HepG2 (cell line): ENCODE results near the gene PDP2. TPM values are rescaled to one million over a fixed set of nuclear protein-coding genes. Genes with fewer than 3 reads are reported as not detected.
A peak's percentile ranks its signal among the peaks of the same experiment; 100 is the strongest.

Source experiments
- ATF7 ChIP-seq, 2 experiments: fragments of 450-650 bp in 1 of 2; sonication (generic) in 1 of 2; formaldehyde crosslinking in 1 of 2; IDR thresholded peaks; 2 replicates each; pipeline versions ENCODE4 v1.4.0 to v1.6.1; 2016 to 2020; ENCODE audit warnings: antibody characterized with exemption in 1 of 2, mild to moderate bottlenecking in 1 of 2, missing genetic modification reagents in 1 of 2
- FOXK1 ChIP-seq: sonication (generic); formaldehyde crosslinking; IDR thresholded peaks from 2 replicates; pipeline ENCODE4 v1.4.0; 2020; ENCODE audit warnings: low read depth, missing genetic modification reagents, borderline replicate concordance
- FOXP4 ChIP-seq: sonication (generic); formaldehyde crosslinking; IDR thresholded peaks from 2 replicates; pipeline ENCODE4 v1.4.0; 2020; ENCODE audit warnings: missing genetic modification reagents
- HES4 ChIP-seq: sonication (generic); formaldehyde crosslinking; IDR thresholded peaks from 2 replicates; pipeline ENCODE4 v1.9.0; 2021; ENCODE audit warnings: mild to moderate bottlenecking, missing genetic modification reagents, borderline replicate concordance
- HOXA9 ChIP-seq: sonication (generic); formaldehyde crosslinking; IDR thresholded peaks from 2 replicates; pipeline ENCODE4 v1.8.1; 2022; ENCODE audit warnings: missing genetic modification reagents, mild to moderate bottlenecking, moderate library complexity, borderline replicate concordance
- MYC ChIP-seq: sonication (generic); formaldehyde crosslinking; IDR thresholded peaks from 2 replicates; pipeline ENCODE4 v1.9.0; 2021; ENCODE audit warnings: missing genetic modification reagents, borderline replicate concordance
- NAIF1 ChIP-seq: sonication (generic); formaldehyde crosslinking; IDR thresholded peaks from 2 replicates; pipeline ENCODE4 v1.5.0; 2020; ENCODE audit warnings: mild to moderate bottlenecking, missing genetic modification reagents, borderline replicate concordance
- NFKBIZ ChIP-seq: IDR thresholded peaks from 2 replicates; pipeline ENCODE4 v1.6.1; 2018; ENCODE audit warnings: missing genetic modification reagents, missing compliant biosample characterization
- PHB2 ChIP-seq: fragments of 450-650 bp; IDR thresholded peaks from 2 replicates; pipeline ENCODE4 v1.6.1; 2018; ENCODE audit not compliant: partially characterized antibody
- PHF21A ChIP-seq: sonication (generic); formaldehyde crosslinking; IDR thresholded peaks from 2 replicates; pipeline ENCODE4 v1.5.0; 2020; ENCODE audit warnings: mild to moderate bottlenecking, missing genetic modification reagents
- RARA ChIP-seq: IDR thresholded peaks from 2 replicates; pipeline ENCODE4 v1.6.1; 2016; ENCODE audit warnings: missing genetic modification reagents, missing compliant biosample characterization
- THAP11 ChIP-seq: IDR thresholded peaks from 2 replicates; pipeline ENCODE4 v1.6.1; 2016; ENCODE audit warnings: missing biosample characterization, missing genetic modification reagents
- TRAFD1 ChIP-seq: sonication (generic); formaldehyde crosslinking; IDR thresholded peaks from 2 replicates; pipeline ENCODE4 v1.5.1; 2020; ENCODE audit warnings: missing genetic modification reagents, mild to moderate bottlenecking, borderline replicate concordance
- TRIM22 ChIP-seq: fragments of 450-650 bp; IDR thresholded peaks from 2 replicates; pipeline ENCODE4 v1.6.1; 2017
- TSC22D2 ChIP-seq: sonication (generic); formaldehyde crosslinking; IDR thresholded peaks from 2 replicates; pipeline ENCODE4 v1.5.1; 2020; ENCODE audit warnings: missing genetic modification reagents, mild to moderate bottlenecking, borderline replicate concordance
- ZNF274 ChIP-seq: sonication (generic); formaldehyde crosslinking; IDR thresholded peaks from 2 replicates; pipeline ENCODE4 v1.5.1; 2020; ENCODE audit warnings: mild to moderate bottlenecking, missing genetic modification reagents
- ZNF281 ChIP-seq: sonication (generic); formaldehyde crosslinking; IDR thresholded peaks from 2 replicates; pipeline ENCODE4 v1.4.0; 2020; ENCODE audit warnings: missing genetic modification reagents, borderline replicate concordance
- ZNF333 ChIP-seq: sonication (generic); formaldehyde crosslinking; IDR thresholded peaks from 2 replicates; pipeline ENCODE4 v1.4.0; 2020; ENCODE audit warnings: mild to moderate bottlenecking, missing genetic modification reagents, borderline replicate concordance
- ZNF597 ChIP-seq: sonication (generic); formaldehyde crosslinking; IDR thresholded peaks from 2 replicates; pipeline ENCODE4 v1.5.0; 2020; ENCODE audit warnings: missing genetic modification reagents
- ZNF737 ChIP-seq: sonication (generic); formaldehyde crosslinking; IDR thresholded peaks from 2 replicates; pipeline ENCODE4 v1.5.0; 2020; ENCODE audit warnings: missing genetic modification reagents, mild to moderate bottlenecking, borderline replicate concordance
- polyA plus RNA-seq, 8 experiments: library from polyadenylated mRNA; depleted of rRNA in 3 of 8; stranded (reverse) in 7 of 8; unstranded in 1 of 8; fragments of >200 nt; fragmentation: Illumina TruSeq in 4 of 8; extraction: Trizol in 4 of 8; gene quantifications; 2 replicates each; pipeline versions ENCODE4 v1.2.1 to v1.2.3, GENCODE V29; 2011 to 2016; ENCODE audit warnings: low read depth in 4 of 8, missing spikeins in 1 of 8, mixed read lengths in 1 of 8; ENCODE audit not compliant: insufficient read depth in 1 of 8
- total RNA-seq, 5 experiments: library from RNA; depleted of rRNA; stranded (reverse); fragments of >200 nt; fragmentation: Illumina TruSeq; extraction: Trizol; gene quantifications; 2 replicates each; pipeline ENCODE4 v1.2.3, GENCODE V29; 2016; ENCODE audit warnings: low read depth in 1 of 5

Gene PDP2
- total and polyA plus RNA-seq, 2 of the 13 experiments (the other 11 are each of a cell fraction or from before 2014, with no cell fraction given) = 12.8 to 15.8 TPM

GRCh38 chr16:66899310-66899944 lies 19.1 kb downstream of the PDP2 start (continued):
- TF ChIP-seq ZNF281 (CRISPR knock-in tag) (0 out of 2 replicates have a peak, but pooled peaks have one; percentile 4), THAP11 (peak; percentile 14; the same call in 1 of the 2 replicates), ZNF737 (CRISPR knock-in tag) (no peak), PHB2 (no peak), HOXA9 (CRISPR knock-in tag) (no peak), ZNF597 (no peak), ZNF333 (no peak), ATF7 (IDR thresholded peaks at IDR 0.05) (no peak), ATF7 (CRISPR knock-in tag; IDR thresholded peaks at IDR 0.05) (no peak), NAIF1 (CRISPR knock-in tag) (peak; percentile 46; the same call in 1 of the 2 replicates), TRIM22 (no peak), NFKBIZ (no peak), TRAFD1 (CRISPR knock-in tag) (no peak), RARA (CRISPR knock-in tag) (peak; percentile 24; the same call in 1 of the 2 replicates), FOXP4 (no peak), HES4 (CRISPR knock-in tag) (no peak), MYC (CRISPR knock-in tag) (0 out of 2 replicates have a peak, but pooled peaks have one; percentile 30), PHF21A (CRISPR knock-in tag) (no peak), ZNF274 (CRISPR knock-in tag) (peak; percentile 77; the same call in 1 of the 2 replicates), FOXK1 (0 out of 2 replicates have a peak, but pooled peaks have one; percentile 21), TSC22D2 (CRISPR knock-in tag) (peak; percentile 64; the same call in 1 of the 2 replicates)
